Panc1 (cell line): ENCODE measurements around the gene NEDD8.
"Not testable (repeated sequence)": the region's sequence is repeated elsewhere in the genome, so short reads cannot be mapped to it uniquely, and the experiment has no call there.

ENCODE experiments used
- POLR2AphosphoS5 ChIP-seq: IDR thresholded peaks from 2 replicates; pipeline ENCODE4 v1.6.1; 2012; ENCODE audit warnings: mild to moderate bottlenecking, low read depth, low read length, moderate library complexity
- SIN3A ChIP-seq: IDR thresholded peaks from 2 replicates; pipeline ENCODE4 v1.6.1; 2012; ENCODE audit warnings: low read depth, mild to moderate bottlenecking, low read length, moderate library complexity, borderline replicate concordance; ENCODE audit not compliant: insufficient read depth
- TCF7L2 ChIP-seq: IDR thresholded peaks from 2 replicates; pipeline ENCODE4 v1.6.1; 2011; ENCODE audit warnings: mild to moderate bottlenecking, low read depth, low read length, inconsistent platforms
- TF ChIP-seq, protein P1 (sequence below): fragments of 450-650 bp; IDR thresholded peaks from 2 replicates; pipeline ENCODE4 v1.5.1; 2017; ENCODE audit warnings: mild to moderate bottlenecking
- TF ChIP-seq, protein P2 (sequence below), 2 experiments: IDR thresholded peaks; 2 replicates each; pipeline ENCODE4 v1.6.1; 2011 to 2012; ENCODE audit warnings: low read depth in 2 of 2, control low read depth in 1 of 2, low read length in 1 of 2, mild to moderate bottlenecking in 1 of 2, moderate library complexity in 1 of 2; ENCODE audit not compliant: insufficient read depth in 1 of 2

DNA sequence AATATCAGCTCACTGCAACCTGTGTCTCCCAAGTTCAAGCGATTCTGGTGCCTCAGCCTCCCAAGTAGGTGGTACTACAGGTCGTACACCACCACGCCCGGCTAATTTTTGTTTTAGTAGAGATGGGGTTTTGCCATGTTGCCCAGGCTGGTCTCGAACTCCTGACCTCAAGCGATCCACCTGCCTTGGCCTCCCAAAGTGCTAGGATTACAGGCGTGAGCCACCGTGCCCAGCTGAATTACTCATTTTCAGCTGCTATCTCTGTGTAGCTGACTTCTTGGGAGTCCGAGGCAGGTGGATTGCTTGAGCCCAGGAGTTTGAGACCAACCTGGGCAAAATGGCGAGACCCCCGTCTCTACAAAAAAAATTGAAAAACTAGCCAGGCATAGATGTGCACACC, 13.2 kb upstream of the NEDD8 start:
- not testable (repeated sequence) for TF ChIP-seq POLR2AphosphoS5, TCF7L2, SIN3A
- TF ChIP-seq, protein P1, sequence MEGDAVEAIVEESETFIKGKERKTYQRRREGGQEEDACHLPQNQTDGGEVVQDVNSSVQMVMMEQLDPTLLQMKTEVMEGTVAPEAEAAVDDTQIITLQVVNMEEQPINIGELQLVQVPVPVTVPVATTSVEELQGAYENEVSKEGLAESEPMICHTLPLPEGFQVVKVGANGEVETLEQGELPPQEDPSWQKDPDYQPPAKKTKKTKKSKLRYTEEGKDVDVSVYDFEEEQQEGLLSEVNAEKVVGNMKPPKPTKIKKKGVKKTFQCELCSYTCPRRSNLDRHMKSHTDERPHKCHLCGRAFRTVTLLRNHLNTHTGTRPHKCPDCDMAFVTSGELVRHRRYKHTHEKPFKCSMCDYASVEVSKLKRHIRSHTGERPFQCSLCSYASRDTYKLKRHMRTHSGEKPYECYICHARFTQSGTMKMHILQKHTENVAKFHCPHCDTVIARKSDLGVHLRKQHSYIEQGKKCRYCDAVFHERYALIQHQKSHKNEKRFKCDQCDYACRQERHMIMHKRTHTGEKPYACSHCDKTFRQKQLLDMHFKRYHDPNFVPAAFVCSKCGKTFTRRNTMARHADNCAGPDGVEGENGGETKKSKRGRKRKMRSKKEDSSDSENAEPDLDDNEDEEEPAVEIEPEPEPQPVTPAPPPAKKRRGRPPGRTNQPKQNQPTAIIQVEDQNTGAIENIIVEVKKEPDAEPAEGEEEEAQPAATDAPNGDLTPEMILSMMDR = not testable (repeated sequence)
- TF ChIP-seq, protein P2, sequence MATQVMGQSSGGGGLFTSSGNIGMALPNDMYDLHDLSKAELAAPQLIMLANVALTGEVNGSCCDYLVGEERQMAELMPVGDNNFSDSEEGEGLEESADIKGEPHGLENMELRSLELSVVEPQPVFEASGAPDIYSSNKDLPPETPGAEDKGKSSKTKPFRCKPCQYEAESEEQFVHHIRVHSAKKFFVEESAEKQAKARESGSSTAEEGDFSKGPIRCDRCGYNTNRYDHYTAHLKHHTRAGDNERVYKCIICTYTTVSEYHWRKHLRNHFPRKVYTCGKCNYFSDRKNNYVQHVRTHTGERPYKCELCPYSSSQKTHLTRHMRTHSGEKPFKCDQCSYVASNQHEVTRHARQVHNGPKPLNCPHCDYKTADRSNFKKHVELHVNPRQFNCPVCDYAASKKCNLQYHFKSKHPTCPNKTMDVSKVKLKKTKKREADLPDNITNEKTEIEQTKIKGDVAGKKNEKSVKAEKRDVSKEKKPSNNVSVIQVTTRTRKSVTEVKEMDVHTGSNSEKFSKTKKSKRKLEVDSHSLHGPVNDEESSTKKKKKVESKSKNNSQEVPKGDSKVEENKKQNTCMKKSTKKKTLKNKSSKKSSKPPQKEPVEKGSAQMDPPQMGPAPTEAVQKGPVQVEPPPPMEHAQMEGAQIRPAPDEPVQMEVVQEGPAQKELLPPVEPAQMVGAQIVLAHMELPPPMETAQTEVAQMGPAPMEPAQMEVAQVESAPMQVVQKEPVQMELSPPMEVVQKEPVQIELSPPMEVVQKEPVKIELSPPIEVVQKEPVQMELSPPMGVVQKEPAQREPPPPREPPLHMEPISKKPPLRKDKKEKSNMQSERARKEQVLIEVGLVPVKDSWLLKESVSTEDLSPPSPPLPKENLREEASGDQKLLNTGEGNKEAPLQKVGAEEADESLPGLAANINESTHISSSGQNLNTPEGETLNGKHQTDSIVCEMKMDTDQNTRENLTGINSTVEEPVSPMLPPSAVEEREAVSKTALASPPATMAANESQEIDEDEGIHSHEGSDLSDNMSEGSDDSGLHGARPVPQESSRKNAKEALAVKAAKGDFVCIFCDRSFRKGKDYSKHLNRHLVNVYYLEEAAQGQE (IDR thresholded peaks at IDR 0.05; ENCODE audit: insufficient read depth in 1 of 2, low read depth in 2 of 2, low read length in 1 of 2) = not testable (repeated sequence)
